ENCODE data around the gene RANBP3. TPM values are rescaled to one million over a fixed set of nuclear protein-coding genes. Genes with fewer than 3 reads are reported as not detected.

Gene RANBP3
- total RNA-seq, 1 experiment from 2014 or later: 62.4 TPM

GRCh38 chr19:5905114-5905778, 72.7 kb downstream of the RANBP3 start:
- Histone ChIP-seq H3K27ac (ENCODE audit: low read depth, low read length) (peak overlapping the region; percentile 60; the same call in 1 of the 2 replicates), H3K9ac (ENCODE audit: low read length) (peak overlapping the region; percentile 65), H3K4me1 (ENCODE audit: control insufficient read depth in 1 of 2, insufficient read depth in 2 of 2, low read length in 2 of 2) (peaks cover 9 to 24% of the 10 kb centered on the region in 2 experiments; a peak in 3 of 4 replicates), H2AFZ (ENCODE audit: low read depth, low read length, poor library complexity, severe bottlenecking) (no peak overlapping the region), H4K20me1 (ENCODE audit: insufficient read depth) (no peaks in the 10 kb centered on the region), H3K9me2 (ENCODE audit: insufficient read depth) (no peaks in the 10 kb centered on the region), H3K4me2 (ENCODE audit: low read length) (peak overlapping the region; percentile 88), H3K36me3 (ENCODE audit: control insufficient read depth in 1 of 2, insufficient read depth in 2 of 2, low read length in 2 of 2) (peaks cover 0 to 3% of the 10 kb centered on the region in 2 experiments; a peak in 3 of 4 replicates), H3K79me2 (ENCODE audit: insufficient read depth, low read length) (peaks cover 33% of the 10 kb centered on the region), H3K27me3 (ENCODE audit: insufficient read depth, low read length) (no peaks in the 10 kb centered on the region), H3K4me3 (replicated peaks in 1 of 2; ENCODE audit: low read depth in 1 of 2, low read length in 2 of 2) (peak overlapping the region; percentile 55 to 100), H3K9me3 (ENCODE audit: control insufficient read depth in 1 of 2, insufficient read depth in 1 of 2, low read depth in 1 of 2, low read length in 2 of 2) (no peaks in the 10 kb centered on the region)
- no peak for ATAC-seq
- BruUV-seq (replicated peaks): no TSS peak
- TF ChIP-seq CEBPB (IDR thresholded peaks at IDR 0.05; ENCODE audit: low read depth) (no peak), SP1 (IDR thresholded peaks at IDR 0.05; ENCODE audit: low read depth) (no peak), ZFX (IDR thresholded peaks at IDR 0.05) (peak; percentile 6; the same call in 1 of the 2 replicates)
- POLR2A ChIA-PET: interaction anchor here (2.0 kb wide), 1 partner anchor 185 kb away, joined by 8 read pairs; the partner anchor contains the start of genes CATSPERD and LONP1
- CTCF ChIA-PET: interaction anchor here (2.3 kb wide), 1 partner anchor 101 kb away, joined by 37 read pairs; the partner anchor contains the start of gene NRTN
- RAD21 ChIA-PET (ENCODE audit: low non-redundant PET in 1 of 2, low total read pairs in 2 of 2, uncharacterized antibody in 2 of 2, unreplicated experiment in 2 of 2): no interaction called here
- DNase-seq (ENCODE audit: low read depth, low spot score): no peak
- intact Hi-C loops (cut with micrococcal nuclease): loop anchor here (2.0 kb wide), 1 partner anchor 78 kb away; no protein-coding TSS in a partner anchor

- Histone ChIP-seq H3K4me2 (ENCODE audit: low read length) (peak within 1 kb of the TSS; percentile 88), H2AFZ (ENCODE audit: low read depth, low read length, poor library complexity, severe bottlenecking) (no peak within 1 kb of the TSS), H3K9ac (ENCODE audit: low read length) (peak within 1 kb of the TSS; percentile 100), H4K20me1 (ENCODE audit: insufficient read depth) (no peaks in the 10 kb centered on the region), H3K27ac (ENCODE audit: low read depth, low read length) (peak within 1 kb of the TSS; percentile 94), H3K4me3 (replicated peaks in 1 of 2; ENCODE audit: low read depth in 1 of 2, low read length in 2 of 2) (peak within 1 kb of the TSS; percentile 100), H3K9me2 (ENCODE audit: insufficient read depth) (no peaks in the 10 kb centered on the region), H3K36me3 (ENCODE audit: control insufficient read depth in 1 of 2, insufficient read depth in 2 of 2, low read length in 2 of 2) (peaks cover 0 to 5% of the 10 kb centered on the region in 2 experiments; a peak in 3 of 4 replicates), H3K27me3 (ENCODE audit: insufficient read depth, low read length) (no peaks in the 10 kb centered on the region), H3K4me1 (ENCODE audit: control insufficient read depth in 1 of 2, insufficient read depth in 2 of 2, low read length in 2 of 2) (peaks cover 9 to 24% of the 10 kb centered on the region in 2 experiments; a peak in 3 of 4 replicates), H3K9me3 (ENCODE audit: control insufficient read depth in 1 of 2, insufficient read depth in 1 of 2, low read depth in 1 of 2, low read length in 2 of 2) (no peaks in the 10 kb centered on the region), H3K79me2 (ENCODE audit: insufficient read depth, low read length) (peaks cover 40% of the 10 kb centered on the region)
- TF ChIP-seq SIN3A (IDR thresholded peaks at IDR 0.05; ENCODE audit: low read depth): no peak
- TF ChIP-seq ZFX (IDR thresholded peaks at IDR 0.05): peak; percentile 71; the same call in 1 of the 2 replicates
- peak; percentile 75 for TF ChIP-seq SP1 (IDR thresholded peaks at IDR 0.05; ENCODE audit: low read depth)
- TF ChIP-seq SRF (IDR thresholded peaks at IDR 0.05; ENCODE audit: low read depth): peak; percentile 64
- peak; percentile 87 for TF ChIP-seq TCF7L2 (IDR thresholded peaks at IDR 0.05; ENCODE audit: borderline replicate concordance, extremely low read depth, insufficient read depth, insufficient read length)
- no peak for TF ChIP-seq POLR2AphosphoS5 (IDR thresholded peaks at IDR 0.05; ENCODE audit: low read depth, low read length)
- peak; percentile 37 for TF ChIP-seq POLR2A (IDR thresholded peaks at IDR 0.05; ENCODE audit: borderline replicate concordance, extremely low read depth, insufficient read depth, insufficient read length)
- TF ChIP-seq MAX (IDR thresholded peaks at IDR 0.05): peak; percentile 33; the same call in 1 of the 2 replicates
- no TSS peak for BruUV-seq (replicated peaks)
- CTCF ChIA-PET: interaction anchor here (0.6 to 2.3 kb wide), 7 partner anchors 11 to 215 kb away, joined by 3 to 37 read pairs (median 5); partner anchors contain the start of genes NRTN, RANBP3 and RPL36
- intact Hi-C loops (cut with micrococcal nuclease): loop anchor here (2.0 kb wide), 1 partner anchor 78 kb away; no protein-coding TSS in a partner anchor
- POLR2A ChIA-PET: interaction anchor here (0.6 to 2.0 kb wide), 10 partner anchors 8 to 282 kb away, joined by 3 to 34 read pairs (median 4); partner anchors contain the start of genes CATSPERD, DUS3L, LONP1 and RPL36
- peak; percentile 82 for ATAC-seq
- DNase-seq (ENCODE audit: low read depth, low spot score): peak; percentile 100
- RAD21 ChIA-PET (ENCODE audit: low non-redundant PET in 1 of 2, low total read pairs in 2 of 2, uncharacterized antibody in 2 of 2, unreplicated experiment in 2 of 2): interaction anchor here (0.6 to 1.8 kb wide), 2 partner anchors 85 to 100 kb away, joined by 3 to 6 read pairs; partner anchors contain the start of gene NRTN (in 1 of the 2)
These were observed 73.4 kb downstream of the RANBP3 start, which contains the start of gene VMAC for GRCh38 chr19:5904352-5905113. VMAC (plus strand) TSS chr19:5904872; CDS start chr19:5904891, 19 bp downstream.

Measured in HCT116 (cell line).